Stimulated activated naive CD4-positive, alpha-beta T cell (primary cell): ENCODE measurements around the gene HAPLN3.
A peak's percentile ranks its signal among the peaks of the same experiment; 100 is the strongest.

Experiments
- DNase-seq, 6 experiments: peaks; one replicate each; lab custom pipeline; 2025; lab: John Stamatoyannopoulos, UW

Gene HAPLN3

DNA sequence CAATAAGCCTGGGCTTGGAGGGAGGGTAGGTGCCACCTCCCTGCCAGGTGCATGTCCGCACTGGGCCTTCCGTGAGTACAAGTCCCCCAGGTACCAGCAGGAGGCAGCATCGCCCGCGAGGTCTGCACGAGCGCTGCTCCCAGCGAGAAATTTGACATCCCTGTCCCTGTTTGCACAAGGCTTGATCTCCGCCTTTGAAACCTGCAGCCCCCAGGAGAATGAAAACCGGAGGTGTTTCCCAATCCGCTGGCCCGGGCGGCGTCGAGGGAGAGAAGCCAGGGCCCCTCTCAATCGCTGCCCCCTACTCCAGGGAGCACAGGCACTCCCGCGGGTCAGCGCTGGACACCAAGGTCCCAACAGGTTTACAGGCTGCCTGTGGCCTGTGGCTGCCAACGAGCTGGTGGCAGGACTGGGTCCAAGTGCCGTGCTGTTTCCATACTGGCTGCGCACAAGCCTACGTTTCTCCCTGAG, 961 bp downstream of the HAPLN3 start:
- peak; percentile 67 to 87 (median 81) for DNase-seq

DNA sequence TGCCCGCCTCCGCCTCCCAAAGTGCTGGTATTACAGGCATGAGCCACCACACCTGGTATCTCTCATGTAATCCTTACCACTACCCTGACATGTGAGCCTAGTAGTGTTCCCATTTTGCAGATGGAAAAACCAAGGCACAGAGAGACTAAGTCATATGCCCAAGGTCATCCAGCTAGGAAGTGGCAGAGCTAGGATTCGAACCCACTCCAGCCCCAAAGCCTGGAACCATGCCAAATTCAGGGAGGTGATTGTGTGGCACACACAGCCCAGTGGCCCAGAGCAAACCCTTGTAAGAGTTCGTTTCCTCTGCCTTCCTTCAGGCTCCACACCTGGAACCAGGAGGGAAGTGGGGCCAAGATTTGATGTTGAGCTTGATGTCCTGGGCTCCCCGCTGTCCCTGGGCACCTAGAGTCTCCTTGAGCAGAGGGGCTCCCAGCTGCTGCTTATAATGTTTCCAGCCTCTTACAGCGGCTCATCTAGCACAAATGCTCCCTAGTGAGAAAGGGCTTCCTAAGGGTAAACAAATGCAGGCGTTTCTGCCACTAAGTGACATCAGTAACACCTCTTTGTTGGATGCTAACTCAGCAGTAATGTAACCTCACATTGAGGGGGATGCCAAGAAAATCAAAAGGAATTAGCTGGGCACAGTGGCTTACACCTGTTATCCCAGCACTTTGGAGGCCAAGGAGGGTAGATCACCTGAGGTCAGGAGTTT, 3.6 kb downstream of the HAPLN3 start:
- no peak for DNase-seq

DNA sequence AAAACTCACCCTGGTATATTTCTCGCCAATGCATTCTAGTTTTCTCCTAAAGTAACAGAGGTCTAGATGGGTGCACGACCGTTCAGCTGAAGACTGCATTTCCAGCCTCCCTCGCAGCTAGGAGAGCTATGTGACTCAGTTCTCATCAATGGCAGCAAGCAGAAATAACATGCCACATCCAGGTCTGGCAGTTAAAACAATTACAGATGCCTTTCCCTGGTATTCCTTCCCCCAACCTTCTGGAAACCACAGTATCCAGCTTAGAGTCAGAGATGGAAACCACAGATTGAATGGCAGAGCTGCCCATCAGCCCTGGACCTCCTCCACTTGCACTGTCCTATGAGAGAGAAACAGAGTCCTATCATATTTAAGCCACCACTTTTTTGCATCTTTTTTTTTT, 4.8 kb downstream of the HAPLN3 start:
- DNase-seq, result no peak

DNA sequence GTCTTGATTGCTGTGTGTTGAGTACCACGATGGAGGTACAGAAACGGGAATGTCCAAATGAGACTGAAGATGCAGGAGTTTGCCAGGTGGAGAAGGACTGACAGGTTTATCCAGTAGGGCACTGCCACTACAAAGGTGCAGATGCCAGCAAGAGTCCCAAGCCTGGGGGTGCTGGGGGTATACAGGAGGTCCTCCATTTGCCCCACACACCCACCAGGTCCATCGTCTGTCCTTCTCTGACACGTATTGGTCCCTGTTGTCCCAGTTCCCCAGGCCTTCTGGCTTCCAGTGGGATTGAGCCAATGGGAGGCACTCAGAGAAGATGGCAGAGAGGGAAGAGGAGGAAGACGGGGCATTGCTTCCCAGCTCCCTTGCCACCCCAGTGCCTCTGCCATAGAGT, 6.6 kb downstream of the HAPLN3 start:
- DNase-seq, result no peak

DNA sequence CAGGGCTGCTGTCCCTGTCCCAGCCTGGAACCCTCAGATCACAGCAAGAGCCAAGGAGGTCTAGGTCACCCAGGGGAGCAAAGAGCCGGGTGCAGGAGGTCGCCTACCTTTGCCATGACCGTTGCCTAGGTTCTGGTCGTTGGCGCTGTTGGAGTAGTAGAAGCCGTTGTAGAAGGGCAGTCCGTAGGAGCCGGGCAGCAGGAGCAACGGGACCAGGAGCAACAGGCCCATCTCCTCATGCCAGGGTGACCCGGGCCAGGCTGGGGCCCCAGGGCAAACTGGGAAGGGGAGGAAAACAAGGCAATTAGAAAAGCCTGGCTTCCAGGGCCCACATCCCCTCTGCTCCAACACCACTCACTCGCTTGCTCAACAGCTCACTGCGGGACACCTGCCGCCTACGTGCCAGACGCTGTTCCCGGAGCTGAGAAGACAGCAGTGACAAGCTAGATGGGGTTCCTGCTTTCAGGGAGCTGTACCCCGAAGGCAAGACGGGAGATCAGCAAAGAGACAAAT, 8.2 kb downstream of the HAPLN3 start:
- no peak for DNase-seq

DNA sequence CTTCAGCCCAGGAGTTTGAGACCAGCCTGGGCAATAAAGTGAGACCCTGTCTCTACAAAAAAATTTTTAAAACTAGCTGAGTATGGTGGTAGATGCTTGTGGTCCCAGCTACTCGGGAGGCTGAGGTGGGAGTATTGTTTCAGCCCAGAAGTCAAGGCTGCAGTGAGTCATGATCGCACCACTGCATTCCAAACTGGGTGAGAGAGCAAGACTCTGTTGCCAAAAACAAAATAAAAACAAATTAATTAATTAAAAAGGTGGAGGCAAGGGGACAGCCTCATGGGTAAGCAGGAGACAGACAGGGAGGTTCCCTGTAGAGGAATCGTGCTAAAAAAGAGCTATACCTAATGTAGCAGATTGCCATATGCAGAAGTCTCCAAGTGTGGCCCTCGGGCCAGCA, 12.6 kb downstream of the HAPLN3 start:
- DNase-seq, result no peak

DNA sequence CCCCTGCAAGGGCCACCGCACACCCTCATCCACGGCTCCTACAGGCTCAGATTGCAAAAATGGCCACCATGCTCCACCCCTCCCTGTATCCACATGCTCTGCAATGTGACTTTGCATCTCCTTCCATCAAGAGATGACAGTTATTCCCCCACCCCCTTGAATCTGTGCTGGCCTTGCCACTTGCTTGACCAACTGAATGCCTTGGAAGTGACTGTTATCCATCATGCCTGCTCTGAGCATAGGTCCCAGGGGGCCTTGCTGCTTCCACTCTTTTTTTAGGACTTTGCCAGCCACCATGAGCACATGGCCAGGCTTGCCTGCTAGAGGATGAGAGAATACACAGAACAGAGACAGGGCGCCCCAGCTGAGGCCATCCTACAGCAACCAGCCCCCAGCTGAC, 13.6 kb downstream of the HAPLN3 start:
- no peak for DNase-seq

DNA sequence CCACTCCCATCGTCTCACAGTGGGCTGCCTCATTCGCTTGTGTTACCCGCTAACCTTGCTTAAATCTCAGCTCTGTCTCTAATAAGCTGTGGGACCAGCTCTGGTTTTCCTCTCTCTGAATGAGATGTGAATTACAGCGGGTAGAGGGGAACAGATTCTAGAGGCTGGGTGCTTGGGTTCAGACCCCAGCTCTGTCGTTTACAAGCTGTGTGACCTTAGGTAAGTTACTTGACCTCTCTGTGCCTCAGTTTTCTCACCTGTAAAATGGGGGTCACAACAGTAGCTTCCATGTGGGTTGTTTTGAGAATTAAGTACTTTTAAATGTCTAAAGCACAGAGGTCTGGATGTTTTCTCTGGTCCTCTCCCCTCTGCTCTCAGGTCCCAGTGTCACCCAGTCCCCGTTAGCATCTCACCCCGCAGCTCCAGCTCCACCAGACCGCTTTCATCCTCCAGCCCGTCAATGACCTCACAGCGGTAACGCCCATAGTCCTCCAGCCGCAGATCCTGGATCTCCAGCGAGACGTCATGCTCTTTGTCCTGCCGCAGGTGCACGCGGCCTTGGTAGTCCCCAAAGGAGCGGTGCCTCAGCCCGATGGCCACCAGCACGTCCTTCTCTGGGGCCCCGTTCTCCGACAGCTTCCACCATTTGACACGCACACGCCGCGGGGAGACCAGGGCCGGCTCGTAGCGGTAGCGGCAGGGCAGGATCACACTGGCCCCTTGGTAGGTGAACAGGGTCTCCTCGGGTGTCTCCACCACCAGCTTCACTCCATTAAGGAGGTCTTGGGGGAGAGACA, 14.2 kb downstream of the HAPLN3 start:
- no peak for DNase-seq

DNA sequence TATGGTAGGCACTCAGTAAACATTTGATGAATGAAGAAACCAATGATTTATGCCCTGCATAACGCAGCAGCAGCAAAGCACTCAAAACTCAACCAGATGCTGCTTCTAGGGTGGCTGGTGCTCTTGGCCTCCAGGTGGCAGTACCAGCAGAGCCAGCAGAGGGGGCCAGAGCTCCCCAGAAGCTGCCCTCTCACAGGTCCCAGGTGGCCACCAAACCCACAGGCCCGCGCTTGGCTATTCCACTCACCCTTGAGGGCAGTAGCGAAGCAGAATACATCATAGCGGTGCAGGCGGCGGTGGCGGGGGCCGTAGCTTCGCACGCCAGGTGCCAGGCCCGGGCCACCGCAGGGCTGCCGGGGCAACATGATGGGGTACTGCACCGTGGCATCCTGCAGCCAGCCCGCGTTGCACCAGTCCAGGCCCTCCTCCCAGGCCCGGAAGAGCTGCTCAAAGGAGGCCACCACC, 16.6 kb downstream of the HAPLN3 start:
- DNase-seq, result peak in 5 of 6 experiments; percentile 4 to 25 (median 14)

DNA sequence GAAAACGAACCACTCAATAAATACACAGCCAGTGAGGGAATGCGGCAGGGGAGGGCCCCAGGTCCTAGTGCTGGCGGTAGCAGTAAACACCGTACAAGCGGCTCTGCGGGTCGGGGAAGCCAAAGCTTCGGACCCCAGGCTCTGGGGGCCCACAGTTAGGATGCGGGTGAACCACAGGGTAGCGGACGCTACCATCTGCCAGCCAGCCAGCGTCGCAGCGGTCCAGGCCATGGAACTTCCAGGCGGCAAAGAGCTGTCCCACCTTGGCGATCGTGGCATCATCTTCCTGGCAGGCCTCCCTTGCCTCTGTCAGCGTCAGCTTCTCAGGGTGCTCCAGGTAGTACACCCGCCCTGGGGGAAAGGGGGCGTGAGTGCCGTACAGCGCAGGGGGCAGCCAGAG, 17.4 kb downstream of the HAPLN3 start:
- no peak for DNase-seq

DNA sequence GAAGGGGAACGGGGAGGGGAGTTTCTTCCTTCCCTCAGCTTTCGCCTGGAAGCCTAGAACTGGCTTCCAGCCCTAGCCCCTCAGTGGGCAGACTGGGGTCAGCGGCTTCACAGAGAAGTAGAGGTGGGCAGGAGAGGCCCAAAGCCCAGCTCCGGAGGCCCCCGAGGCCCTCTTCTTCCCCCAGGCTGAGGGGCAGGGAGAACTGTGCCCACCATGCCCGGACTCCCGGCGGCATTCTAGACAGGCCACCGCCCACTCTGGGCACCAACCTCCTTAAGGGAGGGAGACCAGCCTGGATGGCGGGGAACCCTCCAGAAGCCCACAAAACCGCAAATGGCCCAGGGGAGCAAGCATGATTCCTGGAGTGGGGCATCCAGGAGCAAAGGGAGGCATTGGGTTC, 17.9 kb downstream of the HAPLN3 start:
- DNase-seq, result no peak

DNA sequence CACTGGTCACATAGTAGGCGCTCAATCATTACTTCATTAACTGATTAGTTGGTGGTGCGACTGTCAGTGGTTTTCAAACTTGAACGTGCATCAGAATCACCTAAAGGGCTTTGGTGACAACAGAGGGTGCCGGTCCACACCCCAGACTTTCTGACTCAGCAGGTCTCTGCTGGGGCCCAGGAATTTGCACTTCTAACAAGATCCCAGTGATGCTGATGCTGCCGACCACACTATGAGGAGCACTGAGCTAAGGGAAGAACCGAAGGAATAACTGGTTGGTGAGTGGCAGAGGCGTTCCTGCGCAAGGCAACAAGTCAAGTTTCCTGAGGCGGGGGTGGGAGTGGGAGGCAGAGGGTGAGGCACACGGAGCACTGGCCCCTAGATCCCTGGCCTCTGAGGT, 18.8 kb downstream of the HAPLN3 start:
- DNase-seq, result no peak

DNA sequence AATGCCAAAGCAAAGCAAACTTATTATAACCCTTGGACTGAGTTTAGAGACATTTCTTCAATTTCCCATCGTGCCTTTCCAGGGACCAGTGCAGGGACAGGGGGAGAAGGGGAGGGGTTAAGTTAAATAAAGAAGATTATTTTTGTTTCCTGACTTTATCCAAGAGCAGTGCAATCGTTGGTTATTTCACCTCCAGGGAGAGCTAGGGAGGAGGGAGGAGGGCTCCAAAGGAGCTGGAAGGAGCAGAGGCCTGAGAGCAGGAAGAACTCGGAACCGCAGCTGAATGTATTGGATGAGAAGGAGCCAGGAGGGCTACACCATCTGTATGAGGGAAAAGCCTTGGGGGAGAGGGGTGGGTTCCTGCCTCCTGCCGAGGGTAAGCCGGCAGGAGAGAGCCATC, 20.7 kb downstream of the HAPLN3 start:
- DNase-seq, result no peak

DNA sequence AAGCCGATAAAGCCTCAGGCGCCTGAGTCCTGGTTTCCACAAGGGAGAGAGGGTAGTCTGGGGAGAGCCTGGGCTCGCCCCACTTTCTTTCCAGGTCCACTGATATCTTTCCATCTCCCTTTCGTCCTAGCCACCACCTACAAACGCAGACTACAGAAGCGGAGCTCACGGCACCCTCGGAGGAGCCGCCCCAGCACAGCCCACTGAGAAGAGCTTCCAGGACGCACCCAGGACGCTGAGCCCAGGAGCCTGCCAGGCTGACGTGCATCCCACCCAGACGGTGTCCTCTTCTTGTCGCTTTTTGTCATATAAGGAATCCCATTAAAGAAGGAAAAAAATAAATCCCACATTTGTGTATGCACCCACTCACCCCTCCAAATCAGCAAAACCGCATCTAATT, 21.1 kb downstream of the HAPLN3 start:
- DNase-seq, result no peak

DNA sequence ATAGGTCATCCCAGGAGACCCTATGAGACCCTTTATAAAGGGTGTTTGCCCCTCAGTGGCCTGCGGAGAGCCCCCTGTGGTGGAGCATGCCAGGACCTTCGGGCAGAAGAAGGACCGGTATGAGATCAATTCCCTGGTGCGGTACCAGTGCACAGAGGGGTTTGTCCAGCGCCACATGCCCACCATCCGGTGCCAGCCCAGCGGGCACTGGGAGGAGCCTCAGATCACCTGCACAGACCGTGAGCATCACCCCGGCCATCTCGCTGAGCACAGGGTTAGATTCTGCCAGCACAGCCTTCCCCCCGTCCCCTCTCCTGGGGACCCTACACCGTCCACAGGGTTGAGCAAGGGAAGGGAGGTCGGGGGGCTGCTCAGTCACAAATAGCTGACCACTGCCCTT, 21.6 kb downstream of the HAPLN3 start:
- DNase-seq, result no peak

DNA sequence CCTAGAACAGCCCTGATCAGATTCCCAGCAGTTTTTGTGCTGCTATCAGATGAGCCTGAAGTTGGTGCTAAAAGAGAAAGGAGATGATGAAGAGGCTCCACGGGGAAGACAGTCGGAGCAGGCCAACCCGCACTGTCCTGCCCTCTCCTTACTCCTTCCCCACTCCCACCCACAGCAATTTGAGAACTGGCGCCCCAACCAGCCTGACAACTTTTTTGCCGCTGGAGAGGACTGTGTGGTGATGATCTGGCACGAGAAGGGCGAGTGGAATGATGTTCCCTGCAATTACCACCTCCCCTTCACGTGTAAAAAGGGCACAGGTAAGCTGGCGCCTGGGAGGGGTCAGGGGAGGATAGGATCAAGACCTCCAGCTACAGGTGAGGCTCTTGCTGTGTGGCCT, 22.6 kb downstream of the HAPLN3 start:
- DNase-seq, result no peak

DNA sequence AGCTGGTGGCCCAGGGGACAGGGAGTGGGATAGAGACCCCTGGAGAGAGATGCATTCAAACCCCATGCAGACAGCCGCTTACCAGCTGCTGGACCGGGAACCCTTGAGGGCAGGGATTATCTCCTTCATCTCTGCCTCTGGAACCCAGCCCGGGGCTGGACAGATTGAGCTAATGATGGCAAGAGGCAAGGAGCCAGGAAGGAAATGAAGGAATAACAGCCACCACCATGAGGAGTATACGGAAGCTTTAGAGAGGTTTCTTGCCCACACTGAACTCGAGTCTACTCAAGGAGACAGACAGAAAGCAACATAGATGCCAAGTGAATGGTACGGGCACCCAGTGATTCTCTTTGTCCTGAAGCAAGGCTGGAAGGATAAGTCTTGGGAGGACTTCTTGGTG, 23.2 kb downstream of the HAPLN3 start:
- no peak for DNase-seq

DNA sequence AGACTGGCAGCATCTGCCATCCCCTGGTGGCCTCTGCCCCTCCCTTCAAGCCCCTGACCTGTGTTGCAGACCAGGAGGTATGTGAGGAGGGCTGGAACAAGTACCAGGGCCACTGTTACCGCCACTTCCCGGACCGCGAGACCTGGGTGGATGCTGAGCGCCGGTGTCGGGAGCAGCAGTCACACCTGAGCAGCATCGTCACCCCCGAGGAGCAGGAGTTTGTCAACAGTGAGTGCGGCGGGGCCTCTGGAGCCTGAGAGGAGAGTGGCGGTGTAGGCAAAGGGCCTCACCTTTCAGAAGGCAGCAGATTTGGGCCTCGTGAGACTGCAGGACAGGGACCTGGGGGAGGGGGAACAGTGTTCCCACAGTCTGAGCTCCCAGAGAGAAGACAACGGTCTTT, 24.0 kb downstream of the HAPLN3 start:
- no peak for DNase-seq

DNA sequence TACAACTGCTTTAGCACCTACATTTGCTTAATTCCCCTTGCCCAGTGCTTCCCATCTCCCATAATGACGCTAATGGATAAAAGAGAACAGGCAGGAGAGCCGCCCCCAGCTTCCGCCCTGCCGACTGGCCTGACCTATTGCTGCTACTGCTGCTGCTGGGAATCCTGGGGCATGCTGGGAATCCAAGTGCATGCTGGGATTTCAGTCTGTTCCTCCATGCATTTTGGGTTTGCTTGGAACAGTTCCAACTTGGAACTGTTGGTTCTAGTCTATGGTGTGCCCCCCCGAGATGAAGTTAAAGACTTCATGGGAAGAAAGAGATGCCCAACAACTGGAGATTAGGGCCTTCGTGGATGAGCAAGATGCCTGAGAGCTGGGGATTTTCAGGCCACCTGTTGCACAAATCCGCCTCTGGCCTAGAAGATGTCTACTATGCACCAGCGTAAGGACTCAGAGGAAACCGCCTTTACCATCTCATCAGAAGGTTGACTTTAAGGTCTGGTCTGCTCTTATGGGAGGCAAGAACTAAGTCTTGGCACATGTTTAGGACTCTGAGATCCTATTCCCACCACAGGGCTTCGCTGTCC, 29.0 kb downstream of the HAPLN3 start:
- no peak for DNase-seq

DNA sequence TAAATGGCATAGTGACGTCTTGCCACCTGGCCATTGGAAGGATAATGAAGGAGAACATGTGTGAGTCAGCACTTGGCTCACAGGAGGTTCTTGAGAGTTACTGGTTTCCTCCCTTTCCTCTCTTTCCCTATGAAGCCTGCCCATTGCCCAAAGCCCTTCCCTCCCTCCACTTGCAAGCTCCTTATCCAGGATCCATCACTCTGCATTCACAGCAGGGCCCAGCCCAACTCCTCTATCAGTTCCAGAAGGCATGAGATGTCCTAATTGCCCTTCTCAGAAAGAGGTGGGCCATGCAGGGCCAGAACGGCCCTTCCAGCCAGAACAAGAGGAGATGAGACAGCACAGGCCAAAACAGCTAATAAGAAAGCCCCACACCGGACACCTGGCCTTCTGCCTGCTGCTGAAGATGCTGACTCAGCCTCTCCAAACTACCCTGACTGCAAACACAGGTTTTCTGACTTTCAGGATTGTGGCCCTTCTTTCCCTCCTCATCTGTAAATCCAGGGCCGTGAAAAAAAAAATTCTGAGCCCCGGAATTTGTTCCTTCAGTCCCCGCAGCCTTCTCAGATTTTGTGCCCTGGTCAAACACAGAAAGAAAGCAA, 29.7 kb downstream of the HAPLN3 start:
- DNase-seq, result no peak

DNA sequence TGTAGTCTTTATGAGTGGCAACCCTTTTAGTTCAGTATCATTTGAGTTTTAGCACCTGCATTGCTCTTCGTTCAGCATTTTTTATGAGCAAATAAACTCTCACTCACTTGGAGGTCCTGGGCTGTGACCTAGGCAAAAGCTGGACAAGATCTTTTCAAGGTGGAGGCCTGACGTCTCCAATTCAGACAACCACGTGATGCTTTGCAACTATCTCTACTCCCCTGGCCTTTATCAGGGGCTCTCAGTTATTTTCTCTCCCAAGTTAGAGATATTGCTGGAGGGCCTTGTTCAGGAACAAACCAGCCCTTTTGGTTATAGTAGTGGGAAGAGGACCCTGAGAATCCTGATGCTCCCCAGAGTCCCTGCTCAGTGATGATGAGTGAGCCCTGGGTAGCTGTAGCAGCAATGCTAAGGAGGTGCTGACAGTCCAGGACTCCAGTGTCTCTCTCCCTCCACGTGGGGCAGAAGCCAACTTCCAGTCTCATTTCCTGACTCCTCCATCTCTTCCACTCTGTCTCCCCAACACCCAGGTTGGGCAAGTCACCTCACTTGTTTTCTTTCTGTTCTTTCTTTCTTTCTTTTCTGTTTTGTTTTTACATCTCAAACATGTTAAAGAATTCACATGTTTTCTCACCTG, 30.4 kb downstream of the HAPLN3 start:
- no peak for DNase-seq

DNA sequence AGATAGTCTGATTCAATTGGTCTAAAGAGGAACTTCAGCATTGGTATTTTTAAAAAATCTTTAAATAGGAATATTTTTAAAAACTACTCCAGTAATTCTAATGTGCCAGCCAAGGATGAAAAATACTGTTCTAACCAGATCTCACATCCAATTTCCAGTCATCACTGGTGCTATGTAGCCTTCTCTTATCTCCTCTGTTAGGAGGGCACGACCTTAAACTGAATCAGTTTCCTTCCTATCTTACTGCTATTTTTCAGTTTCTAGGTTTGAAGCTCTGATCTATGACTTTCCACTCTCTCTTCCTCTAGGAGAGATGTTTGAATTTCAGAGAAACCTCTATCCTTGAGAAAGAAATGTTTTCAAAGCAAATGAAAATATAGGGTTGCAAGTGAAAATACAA, 31.9 kb downstream of the HAPLN3 start:
- DNase-seq, result no peak
